Measurements from ENCODE around the gene OCA2.

The OCA2 gene

GRCh38 chr15:27820722-27821121, 278.4 kb downstream of the OCA2 start:
- Histone ChIP-seq H3K79me2 (ENCODE audit: control insufficient read depth, insufficient read depth, low read length, poor library complexity) (no peaks in the 10 kb centered on the region), H4K12ac (ENCODE audit: low read depth, low read length) (no peak overlapping the region), H3K27me3 (ENCODE audit: insufficient read depth, low read length) (no peaks in the 10 kb centered on the region), H3K9ac (ENCODE audit: low read length) (no peak overlapping the region), H3K4me1 (ENCODE audit: control insufficient read depth in 1 of 2, insufficient read depth in 2 of 2, low read length in 2 of 2) (no peaks in the 10 kb centered on the region), H3K18ac (ENCODE audit: low read length) (no peak overlapping the region), H2AK5ac (ENCODE audit: low read length) (no peak overlapping the region), H3K9me3 (ENCODE audit: insufficient read depth, low read depth, low read length) (peaks cover 8% of the 10 kb centered on the region), H2BK12ac (ENCODE audit: low read length) (no peak overlapping the region), H3K27ac (ENCODE audit: low read depth, low read length) (no peak overlapping the region), H3K23ac (ENCODE audit: low read length) (no peak overlapping the region), H2BK120ac (ENCODE audit: insufficient read depth, low read length, poor library complexity) (no peak overlapping the region), H4K8ac (ENCODE audit: low read depth, low read length) (no peak overlapping the region), H3K4me2 (ENCODE audit: low read length) (no peak overlapping the region), H3K79me1 (ENCODE audit: low read length) (no peaks in the 10 kb centered on the region), H3K4me3 (ENCODE audit: low read depth, low read length) (no peak overlapping the region), H2BK5ac (ENCODE audit: low read depth, low read length, poor library complexity) (no peak overlapping the region), H2AFZ (ENCODE audit: insufficient read depth, low read length, poor library complexity) (no peak overlapping the region), H3K36me3 (ENCODE audit: control insufficient read depth in 1 of 2, insufficient read depth in 2 of 2, low read length in 2 of 2) (no peaks in the 10 kb centered on the region), H3K4ac (ENCODE audit: low read depth, low read length) (no peak overlapping the region), H4K91ac (ENCODE audit: low read depth, low read length) (no peak overlapping the region), H3K14ac (ENCODE audit: low read length) (no peak overlapping the region)
- no peak for DNase-seq
- WGBS (ENCODE audit: extremely low coverage, insufficient coverage, insufficient read length) = no CpG with 5 or more reads among the region's 4 CpGs

GRCh38 chr15:27820232-27820631, 278.9 kb downstream of the OCA2 start:
- no peak overlapping the region for H2AK5ac ChIP-seq (ENCODE audit: low read length)
- no CpG with 5 or more reads among the region's 7 CpGs for WGBS (ENCODE audit: extremely low coverage, insufficient coverage, insufficient read length)
- H2BK120ac ChIP-seq (ENCODE audit: insufficient read depth, low read length, poor library complexity) = no peak overlapping the region
- no peak overlapping the region for H3K4me2 ChIP-seq (ENCODE audit: low read length)
- H3K79me1 ChIP-seq (ENCODE audit: low read length) = no peaks in the 10 kb centered on the region
- H3K79me2 ChIP-seq (ENCODE audit: control insufficient read depth, insufficient read depth, low read length, poor library complexity) = no peaks in the 10 kb centered on the region
- no peak overlapping the region for H3K4ac ChIP-seq (ENCODE audit: low read depth, low read length)
- H3K27me3 ChIP-seq (ENCODE audit: insufficient read depth, low read length) = no peaks in the 10 kb centered on the region
- no peak overlapping the region for H3K9ac ChIP-seq (ENCODE audit: low read length)
- no peak for DNase-seq
- no peaks in the 10 kb centered on the region for H3K36me3 ChIP-seq (ENCODE audit: control insufficient read depth in 1 of 2, insufficient read depth in 2 of 2, low read length in 2 of 2)
- peaks cover 8% of the 10 kb centered on the region for H3K9me3 ChIP-seq (ENCODE audit: insufficient read depth, low read depth, low read length)
- no peak overlapping the region for H2BK12ac ChIP-seq (ENCODE audit: low read length)
- no peak overlapping the region for H3K14ac ChIP-seq (ENCODE audit: low read length)
- no peak overlapping the region for H2BK5ac ChIP-seq (ENCODE audit: low read depth, low read length, poor library complexity)
- no peak overlapping the region for H3K27ac ChIP-seq (ENCODE audit: low read depth, low read length)
- H3K4me3 ChIP-seq (ENCODE audit: low read depth, low read length) = no peak overlapping the region
- no peak overlapping the region for H3K23ac ChIP-seq (ENCODE audit: low read length)
- no peak overlapping the region for H2AFZ ChIP-seq (ENCODE audit: insufficient read depth, low read length, poor library complexity)
- no peak overlapping the region for H4K8ac ChIP-seq (ENCODE audit: low read depth, low read length)
- H4K12ac ChIP-seq (ENCODE audit: low read depth, low read length) = no peak overlapping the region
- no peak overlapping the region for H3K18ac ChIP-seq (ENCODE audit: low read length)
- H3K4me1 ChIP-seq (ENCODE audit: control insufficient read depth in 1 of 2, insufficient read depth in 2 of 2, low read length in 2 of 2) = no peaks in the 10 kb centered on the region
- H4K91ac ChIP-seq (ENCODE audit: low read depth, low read length) = no peak overlapping the region

GRCh38 chr15:27817258-27817657, 281.9 kb downstream of the OCA2 start:
- H2AFZ ChIP-seq (ENCODE audit: insufficient read depth, low read length, poor library complexity) = no peak overlapping the region
- H3K79me1 ChIP-seq (ENCODE audit: low read length) = no peaks in the 10 kb centered on the region
- H3K27me3 ChIP-seq (ENCODE audit: insufficient read depth, low read length) = no peaks in the 10 kb centered on the region
- no peak overlapping the region for H4K12ac ChIP-seq (ENCODE audit: low read depth, low read length)
- H3K27ac ChIP-seq (ENCODE audit: low read depth, low read length) = no peak overlapping the region
- no peak overlapping the region for H4K8ac ChIP-seq (ENCODE audit: low read depth, low read length)
- H3K9ac ChIP-seq (ENCODE audit: low read length) = no peak overlapping the region
- no peaks in the 10 kb centered on the region for H3K4me1 ChIP-seq (ENCODE audit: control insufficient read depth in 1 of 2, insufficient read depth in 2 of 2, low read length in 2 of 2)
- no peak overlapping the region for H3K4ac ChIP-seq (ENCODE audit: low read depth, low read length)
- no peak overlapping the region for H3K18ac ChIP-seq (ENCODE audit: low read length)
- DNase-seq = no peak
- H3K36me3 ChIP-seq (ENCODE audit: control insufficient read depth in 1 of 2, insufficient read depth in 2 of 2, low read length in 2 of 2) = no peaks in the 10 kb centered on the region
- no peak overlapping the region for H3K14ac ChIP-seq (ENCODE audit: low read length)
- no peak overlapping the region for H3K4me2 ChIP-seq (ENCODE audit: low read length)
- H2BK120ac ChIP-seq (ENCODE audit: insufficient read depth, low read length, poor library complexity) = no peak overlapping the region
- no peak overlapping the region for H2BK12ac ChIP-seq (ENCODE audit: low read length)
- H2AK5ac ChIP-seq (ENCODE audit: low read length) = no peak overlapping the region
- H3K79me2 ChIP-seq (ENCODE audit: control insufficient read depth, insufficient read depth, low read length, poor library complexity) = no peaks in the 10 kb centered on the region
- no peak overlapping the region for H3K4me3 ChIP-seq (ENCODE audit: low read depth, low read length)
- H2BK5ac ChIP-seq (ENCODE audit: low read depth, low read length, poor library complexity) = no peak overlapping the region
- WGBS (ENCODE audit: extremely low coverage, insufficient coverage, insufficient read length) = no CpG with 5 or more reads among the region's 3 CpGs
- H3K23ac ChIP-seq (ENCODE audit: low read length) = no peak overlapping the region
- H4K91ac ChIP-seq (ENCODE audit: low read depth, low read length) = no peak overlapping the region
- peaks cover 8% of the 10 kb centered on the region for H3K9me3 ChIP-seq (ENCODE audit: insufficient read depth, low read depth, low read length)

DNA sequence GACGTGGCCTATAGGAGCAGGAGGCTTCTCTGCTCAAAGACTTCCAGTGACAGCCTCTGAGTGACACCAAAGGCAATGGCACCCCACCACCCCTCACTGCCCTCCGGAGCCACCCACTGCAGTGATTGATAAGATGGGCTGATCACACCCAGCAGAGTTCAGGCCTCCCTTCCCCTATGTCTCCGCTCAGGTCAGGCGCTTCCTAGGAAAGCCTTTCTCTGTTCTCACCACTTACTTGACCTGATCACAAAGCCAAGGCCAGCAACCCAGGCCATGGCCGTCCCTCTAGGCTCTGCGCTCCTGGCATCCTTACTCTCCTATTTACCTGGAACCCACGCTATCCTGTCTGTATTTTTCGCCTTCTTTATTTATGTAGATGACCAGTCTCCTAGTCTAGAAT, 282.3 kb downstream of the OCA2 start:
- H3K14ac ChIP-seq (ENCODE audit: low read length) = no peak overlapping the region
- H4K8ac ChIP-seq (ENCODE audit: low read depth, low read length) = no peak overlapping the region
- H2BK5ac ChIP-seq (ENCODE audit: low read depth, low read length, poor library complexity) = no peak overlapping the region
- no peak overlapping the region for H2BK120ac ChIP-seq (ENCODE audit: insufficient read depth, low read length, poor library complexity)
- no peak overlapping the region for H2BK12ac ChIP-seq (ENCODE audit: low read length)
- no peak overlapping the region for H3K4me2 ChIP-seq (ENCODE audit: low read length)
- no peaks in the 10 kb centered on the region for H3K79me2 ChIP-seq (ENCODE audit: control insufficient read depth, insufficient read depth, low read length, poor library complexity)
- no peak overlapping the region for H4K12ac ChIP-seq (ENCODE audit: low read depth, low read length)
- H3K4me3 ChIP-seq (ENCODE audit: low read depth, low read length) = no peak overlapping the region
- H2AK5ac ChIP-seq (ENCODE audit: low read length) = no peak overlapping the region
- no peak overlapping the region for H3K4ac ChIP-seq (ENCODE audit: low read depth, low read length)
- H2AFZ ChIP-seq (ENCODE audit: insufficient read depth, low read length, poor library complexity) = no peak overlapping the region
- no peak overlapping the region for H3K18ac ChIP-seq (ENCODE audit: low read length)
- H3K9me3 ChIP-seq (ENCODE audit: insufficient read depth, low read depth, low read length) = peaks cover 8% of the 10 kb centered on the region
- H3K27ac ChIP-seq (ENCODE audit: low read depth, low read length) = no peak overlapping the region
- DNase-seq = no peak
- H3K4me1 ChIP-seq (ENCODE audit: control insufficient read depth in 1 of 2, insufficient read depth in 2 of 2, low read length in 2 of 2) = no peaks in the 10 kb centered on the region
- no peaks in the 10 kb centered on the region for H3K79me1 ChIP-seq (ENCODE audit: low read length)
- no peaks in the 10 kb centered on the region for H3K36me3 ChIP-seq (ENCODE audit: control insufficient read depth in 1 of 2, insufficient read depth in 2 of 2, low read length in 2 of 2)
- WGBS (ENCODE audit: extremely low coverage, insufficient coverage, insufficient read length) = no CpG with 5 or more reads among the region's 8 CpGs
- H3K9ac ChIP-seq (ENCODE audit: low read length) = no peak overlapping the region
- no peak overlapping the region for H3K23ac ChIP-seq (ENCODE audit: low read length)
- H4K91ac ChIP-seq (ENCODE audit: low read depth, low read length) = no peak overlapping the region
- no peaks in the 10 kb centered on the region for H3K27me3 ChIP-seq (ENCODE audit: insufficient read depth, low read length)

All from trophoblast cell (in vitro differentiated cells and primary cell).